HG02763 (cell line): ENCODE results near the gene S100A10.

Experiments
- ATAC-seq: cut with Tn5 transposase; IDR thresholded peaks from one replicate; pipeline ENCODE4 v1.9.1; 2021; ENCODE audit warnings: mild to moderate bottlenecking, moderate library complexity; ENCODE audit not compliant: unreplicated experiment

Gene S100A10

DNA sequence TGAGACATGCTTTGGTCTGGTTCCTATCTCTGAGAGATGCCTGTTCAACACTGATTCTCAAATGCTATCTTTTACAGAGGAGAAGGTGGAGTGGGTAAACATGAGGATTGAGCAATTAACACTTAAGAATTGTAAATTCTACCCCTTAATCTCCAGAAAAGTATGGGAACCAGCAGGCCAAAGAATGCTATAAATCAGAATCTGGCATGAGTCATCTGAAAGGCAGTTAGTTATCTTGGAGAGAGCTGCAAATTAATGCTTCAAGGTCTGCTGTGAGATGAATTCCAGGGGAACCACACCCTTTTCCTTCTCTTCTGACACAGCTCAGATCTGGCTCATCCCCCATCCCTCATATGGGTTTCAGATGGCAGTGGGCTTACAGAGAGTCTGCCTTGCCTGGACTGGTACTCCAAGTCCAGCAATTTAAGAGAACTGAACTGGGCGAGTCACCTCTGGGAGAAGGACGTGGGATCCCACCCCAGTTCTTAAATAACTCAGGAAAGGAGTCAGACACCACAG lies 5.2 kb downstream of the S100A10 start:
- no peak for ATAC-seq

DNA sequence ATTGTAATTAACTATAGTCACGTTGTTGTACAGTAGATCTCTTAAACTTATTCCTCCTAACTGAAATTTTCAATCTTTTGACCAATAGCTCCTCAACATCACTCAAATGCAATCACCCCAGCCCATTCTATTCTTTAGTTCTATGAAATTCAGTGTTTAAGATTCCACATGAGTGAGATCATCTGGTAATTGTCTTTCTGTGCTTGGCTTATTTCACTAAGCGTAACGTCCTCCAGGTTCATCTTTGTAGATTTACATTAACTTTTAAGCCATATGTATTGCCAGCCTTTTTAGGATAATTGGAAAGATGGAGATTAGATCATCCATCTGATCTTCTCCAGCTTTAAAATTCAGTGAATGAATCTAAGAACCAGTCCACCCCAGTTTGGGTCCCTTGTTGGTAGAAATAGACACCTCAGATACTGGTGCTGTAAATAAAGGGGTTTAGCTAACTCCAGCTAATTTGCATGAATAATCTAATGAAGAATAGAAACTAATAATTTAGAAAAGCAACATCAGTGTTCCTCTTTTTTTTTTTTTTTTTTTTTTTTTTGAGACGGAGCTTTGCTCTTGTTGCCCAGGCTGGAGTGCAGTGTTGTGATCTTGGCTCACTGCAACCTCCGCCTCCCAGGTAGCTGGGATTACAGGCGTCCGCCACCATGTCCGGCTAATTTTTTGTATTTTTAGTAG lies 7.0 kb downstream of the S100A10 start:
- no peak for ATAC-seq

DNA sequence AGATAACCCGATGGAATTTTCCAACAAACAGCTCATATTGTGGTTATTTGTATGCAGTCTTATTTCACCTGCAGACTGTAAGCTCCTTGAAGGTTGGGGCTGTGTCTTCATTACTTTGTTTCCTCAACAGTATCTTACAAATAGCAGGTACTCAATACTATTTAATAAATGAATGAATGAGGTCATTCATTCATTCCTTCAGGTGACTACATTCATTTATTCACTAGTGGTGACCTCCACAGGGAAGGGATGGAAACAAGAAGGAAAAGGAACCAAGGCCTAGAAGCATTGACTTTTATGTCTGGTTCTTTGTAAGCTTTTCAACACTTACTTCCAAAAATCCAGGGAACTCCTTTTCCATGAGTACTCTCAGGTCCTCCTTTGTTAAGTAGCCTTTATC lies 7.9 kb downstream of the S100A10 start:
- no peak for ATAC-seq

DNA sequence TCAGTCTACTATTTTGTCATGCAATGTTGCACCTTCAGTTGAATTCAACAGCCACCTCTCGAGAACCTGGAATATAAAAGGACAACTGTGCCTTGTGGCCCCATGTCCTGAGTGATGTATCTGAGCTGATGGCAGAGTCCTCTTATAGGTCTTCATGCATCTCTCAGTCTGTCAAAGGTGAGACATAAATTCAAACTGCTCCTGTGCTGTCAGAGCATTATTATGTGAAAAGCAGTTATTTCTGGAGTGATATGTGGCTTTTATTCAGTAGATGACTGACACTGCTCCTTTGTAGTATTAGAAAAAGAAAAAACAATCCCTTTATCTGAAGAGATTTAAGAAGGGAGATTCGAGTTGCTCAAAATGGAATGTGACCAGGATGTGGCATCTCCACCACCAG lies 8.4 kb downstream of the S100A10 start:
- no peak for ATAC-seq

DNA sequence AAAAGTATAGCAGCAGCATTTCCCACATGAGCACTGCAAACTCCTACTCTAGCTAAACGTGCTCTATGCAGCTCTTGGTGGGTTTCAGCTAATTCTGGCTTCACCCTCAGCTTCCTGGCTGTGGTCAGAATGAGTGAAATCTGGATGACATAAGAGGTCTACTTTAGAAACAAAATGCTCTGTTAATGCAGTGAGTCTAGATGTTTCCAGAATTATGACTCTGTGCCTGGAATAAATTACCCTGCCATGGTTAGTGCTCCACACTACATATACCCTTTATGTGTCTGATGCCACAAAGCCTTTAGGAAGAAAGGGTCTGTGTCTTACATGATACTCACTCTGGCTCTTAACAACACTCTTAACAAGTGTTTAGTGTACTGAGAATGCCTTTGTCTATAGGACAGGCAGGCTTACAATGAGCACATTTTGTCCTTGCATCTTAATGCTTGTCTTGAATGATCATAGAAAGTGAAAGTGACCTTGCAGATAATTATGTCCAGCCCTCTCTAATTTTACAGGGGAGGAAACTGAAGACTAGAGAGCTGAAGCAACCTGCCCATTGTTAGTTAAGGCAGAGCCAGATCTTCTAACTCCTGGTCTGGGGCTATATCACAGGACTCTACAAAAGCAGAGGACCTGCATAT lies 9.2 kb downstream of the S100A10 start:
- ATAC-seq = no peak

DNA sequence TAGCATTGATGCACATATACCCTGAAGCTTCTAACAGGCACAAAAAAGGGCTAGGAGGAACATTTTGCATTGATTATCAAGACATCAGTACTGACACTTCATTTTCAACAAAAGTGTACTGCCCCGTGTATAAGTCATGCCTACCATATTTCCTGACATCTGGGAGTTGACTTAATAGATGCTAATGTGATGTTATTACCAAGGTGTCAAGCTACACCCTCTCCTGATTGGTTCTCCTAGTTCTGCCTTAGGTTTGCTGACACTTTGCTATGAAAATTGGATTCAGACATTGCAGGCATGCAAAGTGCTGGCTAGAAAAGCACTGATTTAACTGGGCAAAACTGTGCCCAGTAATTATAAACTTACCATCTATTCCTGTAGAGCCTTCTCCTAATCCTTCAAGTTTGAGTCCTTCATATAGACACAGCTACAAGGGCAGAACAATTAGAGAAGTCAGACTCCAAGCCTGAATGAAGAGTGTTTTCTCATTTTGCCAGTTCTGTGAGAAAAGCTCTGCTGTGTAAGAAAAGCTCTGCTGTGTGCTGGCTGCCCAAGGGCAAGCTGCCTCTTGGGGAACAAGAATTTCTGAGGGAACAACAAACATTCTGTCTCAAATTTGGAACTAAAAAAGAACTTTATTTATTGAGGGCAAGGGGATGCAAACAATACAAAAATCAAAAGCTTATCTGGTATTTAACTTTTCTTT lies 11.2 kb downstream of the S100A10 start:
- no peak for ATAC-seq

DNA sequence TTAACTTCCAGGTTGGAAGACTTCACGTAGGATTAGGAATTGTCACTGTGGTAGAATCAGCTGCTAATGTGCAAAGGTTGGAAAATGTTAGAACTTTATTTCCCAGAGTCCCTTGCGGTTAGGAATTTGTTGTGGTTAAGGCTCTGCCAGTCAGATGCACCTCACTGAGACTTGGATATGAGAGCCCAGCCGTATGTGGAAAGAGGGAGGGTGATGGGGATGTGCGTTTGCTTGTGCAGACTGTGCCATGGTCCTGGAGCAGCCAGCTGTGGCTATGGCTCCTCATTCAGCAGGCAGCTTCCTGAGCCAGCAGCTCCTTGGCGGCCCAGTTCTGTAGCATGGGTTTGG lies 12.5 kb downstream of the S100A10 start:
- no peak for ATAC-seq

DNA sequence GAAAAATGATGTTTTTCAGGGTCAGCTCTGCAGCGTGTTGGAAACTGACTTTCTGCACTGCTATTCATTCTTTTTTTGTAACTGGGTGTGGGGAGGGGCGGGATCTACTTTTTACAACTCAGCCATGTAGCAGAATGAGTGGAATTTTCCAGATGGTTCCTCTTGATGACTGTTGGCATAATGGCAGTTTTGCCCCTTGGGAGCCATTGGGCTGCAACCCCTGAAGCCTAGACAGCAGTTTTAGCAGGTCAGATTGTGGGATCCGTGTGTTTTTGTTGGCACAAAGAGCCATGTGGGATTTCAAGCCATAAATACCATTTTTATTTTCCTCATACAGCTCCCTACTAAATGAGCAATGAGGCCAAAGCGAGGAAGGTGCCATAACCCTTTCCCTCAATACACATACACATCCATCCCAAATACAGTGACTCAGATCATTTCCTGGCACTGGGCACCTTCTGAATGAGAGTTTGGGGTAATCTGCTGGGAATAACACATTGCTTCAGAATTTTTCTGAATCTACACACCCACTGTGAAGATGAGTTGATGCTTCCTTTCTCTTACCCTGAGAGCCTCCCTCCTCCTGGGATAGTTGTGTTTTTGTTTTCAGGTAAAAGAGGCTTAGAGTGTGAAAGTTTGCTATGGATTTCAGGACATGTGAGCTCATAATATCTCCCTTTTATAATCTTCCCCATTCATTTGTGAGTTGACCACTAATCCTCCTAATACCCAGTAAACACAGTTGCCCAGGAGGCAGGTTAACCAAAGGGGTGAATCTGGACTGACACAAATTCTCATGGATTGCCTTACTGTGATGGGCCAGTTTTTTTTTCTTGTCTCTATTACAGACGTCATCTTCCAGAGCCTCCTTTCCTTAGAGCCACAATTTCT lies 13.1 kb downstream of the S100A10 start:
- ATAC-seq = no peak

DNA sequence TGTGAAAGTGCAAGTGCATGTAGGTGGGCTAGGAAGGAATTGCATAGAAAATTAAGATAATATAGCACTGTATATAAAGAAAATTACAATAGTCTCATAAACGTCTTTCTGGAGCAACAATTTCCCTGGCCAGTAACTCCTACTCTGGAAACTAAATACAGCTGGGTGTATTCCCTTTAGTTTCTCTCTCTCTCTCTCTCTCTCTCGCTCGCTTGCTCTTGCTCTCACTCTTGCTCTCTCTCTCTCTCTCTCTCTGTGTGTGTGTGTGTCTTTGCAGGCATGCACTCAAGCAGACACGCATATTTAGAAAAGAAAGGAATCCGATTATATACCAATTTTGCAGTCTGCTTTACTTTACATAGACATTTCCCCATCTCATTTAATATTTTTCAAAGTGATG lies 14.7 kb downstream of the S100A10 start:
- no peak for ATAC-seq

DNA sequence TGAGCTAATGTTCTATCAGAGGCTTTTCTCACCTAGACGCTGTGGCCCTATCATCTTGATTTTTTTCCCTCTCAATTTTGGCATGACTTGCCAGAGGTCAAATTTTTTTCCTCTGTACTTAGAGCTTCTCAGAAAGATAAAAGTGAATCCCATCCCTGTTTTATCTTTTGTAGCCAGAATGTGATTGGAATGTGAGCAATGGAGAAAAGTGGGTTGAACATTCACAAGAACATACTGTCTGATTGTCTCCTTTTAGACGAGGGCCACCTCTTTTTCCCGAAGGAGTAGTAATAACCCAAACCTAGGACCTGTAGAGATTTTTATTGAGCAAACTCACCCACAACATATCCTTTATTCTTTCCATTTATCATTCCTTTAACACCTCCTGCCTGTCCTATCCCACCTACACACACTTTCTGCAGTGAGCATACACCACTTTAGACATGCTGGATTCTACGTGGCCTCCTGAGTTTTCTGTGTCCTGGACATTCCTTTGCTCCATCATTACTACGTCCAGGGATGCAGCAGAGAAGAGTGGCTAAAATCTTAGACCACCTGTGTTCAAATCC lies 15.9 kb downstream of the S100A10 start:
- no peak for ATAC-seq

DNA sequence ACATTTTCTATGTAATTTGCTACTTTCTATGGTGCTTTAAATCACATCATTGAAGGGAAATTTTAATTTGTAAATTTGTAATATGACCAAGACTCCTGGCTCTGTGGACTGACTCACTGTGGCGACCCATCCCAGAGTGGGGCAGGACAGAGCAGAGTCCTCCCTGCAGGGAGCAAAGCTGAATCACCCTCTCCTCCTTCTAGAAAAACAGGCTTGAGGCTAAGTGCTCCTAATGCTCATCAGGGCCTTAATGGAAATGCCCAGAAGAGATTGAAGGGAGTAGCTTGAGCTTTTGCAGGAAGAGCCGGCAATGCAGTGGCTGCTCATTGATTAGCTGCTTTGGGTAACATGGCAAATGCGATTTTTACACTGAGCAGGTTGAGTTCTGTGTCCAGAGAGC lies 16.8 kb downstream of the S100A10 start:
- no peak for ATAC-seq

DNA sequence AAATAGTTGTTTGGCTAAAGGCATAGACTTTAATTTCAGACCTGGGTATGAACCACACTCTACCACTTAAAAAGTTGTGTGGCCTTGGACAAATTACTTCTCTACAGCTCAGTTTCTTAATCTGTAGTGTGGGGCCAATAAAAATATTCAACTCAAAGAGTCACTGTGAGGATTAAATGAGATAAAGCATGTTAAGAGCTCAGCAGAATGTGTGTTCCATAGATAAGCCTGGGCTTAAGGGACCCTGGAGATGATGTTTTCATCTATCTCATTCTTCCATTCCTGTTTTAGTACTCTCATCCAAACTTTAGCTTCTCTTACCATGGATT lies 17.7 kb downstream of the S100A10 start:
- no peak for ATAC-seq

DNA sequence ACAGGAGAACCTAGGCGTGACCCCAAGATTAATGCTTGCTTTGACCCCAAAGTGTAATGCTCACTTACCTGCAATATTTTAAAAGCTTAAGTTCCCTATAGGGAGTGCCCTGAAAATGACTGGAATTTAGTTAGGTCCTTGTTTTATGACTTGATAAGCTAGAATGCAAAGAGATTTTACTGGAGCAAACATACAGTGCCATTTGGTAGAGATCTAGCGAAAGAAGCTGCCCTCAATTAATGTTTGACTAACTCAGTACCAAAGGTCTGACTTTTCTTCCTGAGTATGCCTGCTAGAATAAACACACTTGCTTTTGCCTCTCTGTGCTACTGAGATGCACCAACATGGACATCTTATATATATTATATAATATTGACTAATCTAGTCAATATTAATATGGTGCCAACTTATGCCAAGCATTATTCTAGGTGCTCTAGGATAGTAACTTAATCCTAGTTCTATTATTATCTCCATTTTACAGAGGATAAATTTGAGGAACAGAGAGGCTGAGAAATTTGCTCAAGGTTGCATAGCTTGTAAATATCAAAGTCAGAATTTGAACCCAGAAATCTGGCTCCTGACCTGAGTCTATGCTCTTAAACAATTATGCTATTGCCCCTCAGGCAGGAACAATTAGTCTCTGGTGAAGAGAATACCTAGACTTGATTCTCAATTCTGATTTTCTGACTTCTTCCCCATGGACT lies 18.2 kb downstream of the S100A10 start:
- no peak for ATAC-seq

DNA sequence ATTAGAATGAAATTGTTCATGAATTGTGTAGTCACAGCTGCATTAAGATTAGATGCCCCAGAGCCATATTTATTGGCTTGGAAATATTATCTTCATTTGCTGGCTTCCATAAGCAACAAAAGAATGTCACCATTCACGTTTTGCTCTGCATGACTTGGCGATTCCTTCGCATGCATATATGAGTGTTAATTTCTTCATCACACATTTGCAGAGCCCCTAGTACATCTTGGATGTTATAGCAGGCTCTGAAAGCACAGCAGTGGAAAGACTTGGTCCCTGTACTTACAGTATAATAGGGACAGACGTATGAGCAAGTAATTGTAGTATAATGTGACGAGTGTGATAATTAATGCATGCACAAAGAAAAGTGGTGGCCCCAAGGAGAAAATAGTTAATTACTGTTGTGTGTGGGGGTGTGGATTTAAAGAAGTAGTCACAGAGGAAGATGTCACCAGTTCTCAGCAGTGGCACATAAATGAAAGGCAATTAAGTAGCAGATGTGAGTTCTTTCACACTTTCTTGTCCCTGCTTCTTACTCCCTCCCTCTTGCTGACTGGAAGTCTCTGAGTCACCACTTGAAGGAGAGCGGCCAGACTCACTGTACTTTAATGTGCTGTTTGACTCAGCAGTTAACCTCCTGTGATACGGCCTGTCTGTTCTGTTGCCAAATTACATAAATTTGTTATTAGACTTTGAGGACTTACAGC lies 21.0 kb downstream of the S100A10 start:
- ATAC-seq = no peak

DNA sequence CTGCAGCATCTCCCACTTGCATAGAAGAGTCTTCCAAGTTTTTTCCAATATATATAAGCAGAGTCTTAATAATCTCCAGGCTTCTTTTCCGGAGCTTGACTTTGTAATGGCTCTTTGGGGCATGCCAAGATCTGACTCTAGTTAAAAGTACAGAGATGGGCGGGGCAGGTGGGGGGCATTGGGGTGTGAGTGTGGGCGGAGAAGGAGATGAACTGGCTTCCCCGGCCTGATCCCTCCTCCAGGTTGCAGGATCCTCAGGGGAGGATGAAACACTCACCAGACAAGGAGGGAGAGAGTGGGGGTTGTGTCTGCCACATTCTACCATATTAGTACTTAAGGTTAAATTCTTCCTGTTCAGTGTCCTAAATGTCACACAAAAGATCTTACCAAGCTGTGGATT lies 23.0 kb downstream of the S100A10 start:
- ATAC-seq = no peak

DNA sequence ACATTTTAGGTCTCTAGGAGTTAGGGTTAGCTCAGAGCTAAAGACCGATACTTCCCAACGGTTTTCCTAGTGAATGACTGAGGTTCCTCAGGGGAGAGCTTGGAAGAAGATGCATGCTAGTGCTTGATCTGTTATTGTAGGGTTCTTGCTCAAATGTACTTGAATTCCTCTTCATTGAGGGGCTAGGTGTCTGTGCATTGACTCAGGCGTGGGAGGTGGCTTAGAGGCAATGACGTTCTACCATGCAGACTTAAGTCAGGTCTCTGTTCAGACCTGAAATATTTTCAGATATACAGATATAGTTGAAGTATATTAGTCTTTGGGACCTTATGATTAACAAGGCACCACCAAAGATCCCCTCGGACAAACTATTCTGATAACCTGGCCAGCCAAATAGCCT lies 23.5 kb downstream of the S100A10 start:
- ATAC-seq = no peak

DNA sequence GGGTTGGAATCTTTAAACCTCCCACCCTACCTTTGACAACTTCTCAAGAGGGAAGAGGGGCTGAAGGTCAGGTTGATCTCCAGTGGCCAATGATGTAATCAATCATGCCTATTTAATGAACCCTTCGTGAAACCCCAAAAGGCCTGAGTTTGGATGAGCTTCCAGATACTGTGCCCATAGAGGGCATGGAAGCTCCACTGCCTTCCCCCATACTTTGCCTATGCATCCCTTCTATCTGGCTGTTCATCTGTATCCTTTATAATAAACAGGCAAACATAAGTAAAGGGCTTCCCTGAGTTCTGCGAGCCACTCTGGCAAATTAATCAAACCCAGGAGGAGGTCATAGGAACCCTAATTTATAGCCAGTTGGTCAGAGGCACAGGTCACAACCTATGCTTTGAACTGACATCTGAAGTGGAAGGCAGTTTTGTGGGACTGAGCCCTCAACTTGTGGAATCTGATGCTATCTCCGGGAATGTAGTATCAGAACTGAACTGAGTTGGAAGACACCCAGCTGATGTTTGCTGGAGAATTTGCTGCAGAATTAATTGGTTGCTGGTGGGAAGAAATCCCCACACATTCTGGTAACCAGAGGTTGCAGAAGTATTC lies 24.8 kb downstream of the S100A10 start:
- ATAC-seq = no peak

DNA sequence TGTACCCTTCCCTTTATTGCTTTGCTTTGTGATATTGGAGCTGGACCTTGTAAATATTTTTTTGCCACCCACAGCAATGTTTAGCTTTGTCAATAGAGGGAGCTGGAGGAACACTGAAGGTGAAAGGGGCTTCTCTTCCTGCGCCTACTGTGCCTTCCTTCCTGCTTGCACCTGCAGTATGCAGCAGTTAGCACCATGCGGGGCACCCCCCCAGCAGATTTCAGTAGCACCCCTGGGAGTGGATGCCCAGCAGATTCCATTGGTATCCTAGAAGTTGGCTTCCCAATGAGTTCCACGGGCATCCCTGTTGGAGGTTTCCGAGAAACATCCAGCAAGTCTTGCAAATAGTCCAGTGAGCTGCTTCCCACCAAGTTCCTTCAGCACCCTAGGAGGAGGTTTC lies 25.6 kb downstream of the S100A10 start:
- no peak for ATAC-seq

DNA sequence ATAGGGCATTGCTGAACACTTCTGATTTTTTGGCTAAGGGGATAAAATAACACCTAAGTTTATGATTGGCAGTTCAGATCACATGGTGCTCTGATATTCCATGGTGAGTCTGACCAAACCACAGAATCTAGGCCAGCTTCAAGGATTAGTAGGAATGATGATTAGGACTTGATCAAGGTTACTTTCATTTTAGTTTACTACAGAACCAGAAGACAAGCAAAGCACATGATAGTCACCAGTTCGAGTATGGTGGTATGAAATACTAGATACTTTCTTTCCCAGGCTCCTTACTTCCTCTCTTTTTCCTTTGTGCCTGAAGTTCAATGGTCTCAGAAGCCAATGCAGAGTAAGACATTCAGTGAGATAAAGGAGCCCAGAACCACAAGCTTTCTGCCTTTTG lies 26.6 kb downstream of the S100A10 start:
- ATAC-seq = no peak
